HG03558 (cell line): ENCODE measurements around the gene GADD45GIP1.

ENCODE experiments used
- ATAC-seq: cut with Tn5 transposase; IDR thresholded peaks from one replicate; pipeline ENCODE4 v1.9.1; 2021; ENCODE audit warnings: moderate number of reproducible peaks; ENCODE audit not compliant: unreplicated experiment; ENCODE audit errors: extremely low read depth

GADD45GIP1 gene

DNA sequence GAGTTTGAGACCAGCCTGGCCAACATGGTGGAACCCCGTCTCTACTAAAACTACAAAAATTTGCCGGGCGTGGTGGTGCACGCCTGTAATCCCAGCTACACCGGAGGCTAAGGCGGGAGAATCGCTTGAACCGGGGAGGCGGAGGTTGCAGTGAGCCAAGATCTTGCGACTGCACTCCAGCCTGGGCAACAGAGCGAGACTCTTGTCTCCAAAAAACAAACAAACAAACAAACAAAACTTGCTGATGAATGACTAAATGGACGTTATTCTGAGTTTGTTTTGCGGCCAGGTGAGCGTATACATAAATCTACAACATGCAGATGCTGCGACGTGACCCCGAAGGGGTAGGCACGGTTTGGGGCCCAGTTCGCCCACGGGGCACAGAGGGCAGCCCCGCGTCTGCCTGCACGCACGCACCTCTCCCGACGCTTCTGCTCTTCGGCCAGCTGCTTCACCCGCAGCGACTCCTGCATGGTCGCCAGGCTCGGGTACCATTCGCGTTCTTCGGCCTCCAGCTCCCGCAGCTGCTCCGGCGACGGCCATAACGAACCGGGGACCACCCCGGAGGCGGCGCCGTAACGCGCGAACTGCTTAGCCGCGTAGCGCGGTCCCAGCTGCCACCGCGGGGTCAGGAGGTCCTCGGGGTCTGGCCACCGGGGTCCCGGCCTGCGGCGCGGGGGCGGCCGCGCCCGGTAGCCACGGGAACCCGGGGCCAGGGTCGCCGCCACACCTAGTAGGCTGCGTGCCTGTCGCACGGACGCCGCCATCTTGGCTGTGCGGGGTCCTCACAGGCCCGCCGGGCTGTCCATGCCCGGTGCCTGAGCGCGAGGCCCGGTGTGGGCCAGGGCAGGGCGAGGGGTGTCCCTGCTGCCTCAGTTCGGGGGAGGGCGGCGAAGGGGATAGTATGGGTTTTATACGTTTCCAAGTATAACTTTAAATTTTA, at the start of gene GADD45GIP1:
Gene GADD45GIP1, minus strand, starts transcription at position 778 of the 943 bp plus-strand sequence. Its CDS starts 11 bp downstream, at position 767.
- no peak for ATAC-seq

DNA sequence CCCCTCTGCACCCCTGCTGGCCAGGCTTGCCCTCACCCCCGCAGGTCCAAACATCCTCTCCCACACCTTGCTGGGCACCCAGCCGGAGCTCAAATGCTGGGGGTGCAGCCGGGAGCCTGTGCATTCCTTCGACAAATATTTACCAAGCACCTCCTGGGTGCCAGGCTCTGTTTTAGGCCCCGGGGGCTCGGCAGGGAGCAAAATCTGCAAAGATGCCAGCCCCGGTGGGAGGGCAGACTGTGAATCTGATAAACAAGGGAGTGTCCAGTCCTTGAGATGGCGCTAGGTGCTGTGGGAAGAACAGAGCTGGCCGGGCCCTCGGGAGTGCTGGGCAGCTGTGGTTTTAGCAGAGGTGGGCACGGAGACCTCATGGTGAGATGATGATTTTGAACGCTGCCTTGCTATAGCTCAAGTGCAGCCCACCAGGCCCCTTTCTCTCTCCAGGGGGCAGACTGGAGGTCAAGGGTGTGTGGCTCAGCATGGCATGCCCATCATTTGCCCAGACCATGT, 48.9 kb upstream of the GADD45GIP1 start:
- ATAC-seq = no peak

DNA sequence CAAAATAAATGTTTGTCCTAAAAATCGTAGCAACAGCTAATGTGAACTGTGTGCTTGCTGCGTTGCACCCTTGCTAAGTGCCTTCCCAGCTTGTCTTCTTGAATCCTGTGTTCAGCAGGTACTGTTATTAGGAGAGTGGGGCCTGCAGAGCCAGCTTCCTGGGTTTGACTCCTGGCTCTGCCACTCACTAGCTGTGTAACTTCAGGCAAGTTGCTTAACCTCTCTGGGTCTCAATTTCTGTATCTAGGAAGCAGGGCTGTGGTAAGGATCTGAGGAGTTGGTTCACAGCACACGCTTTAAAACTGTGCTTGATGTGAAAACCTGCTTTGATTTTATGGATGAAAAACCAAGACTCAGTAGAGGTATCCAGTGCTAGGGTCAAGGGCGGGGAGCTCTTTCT, 48.2 kb upstream of the GADD45GIP1 start:
- ATAC-seq = no peak

DNA sequence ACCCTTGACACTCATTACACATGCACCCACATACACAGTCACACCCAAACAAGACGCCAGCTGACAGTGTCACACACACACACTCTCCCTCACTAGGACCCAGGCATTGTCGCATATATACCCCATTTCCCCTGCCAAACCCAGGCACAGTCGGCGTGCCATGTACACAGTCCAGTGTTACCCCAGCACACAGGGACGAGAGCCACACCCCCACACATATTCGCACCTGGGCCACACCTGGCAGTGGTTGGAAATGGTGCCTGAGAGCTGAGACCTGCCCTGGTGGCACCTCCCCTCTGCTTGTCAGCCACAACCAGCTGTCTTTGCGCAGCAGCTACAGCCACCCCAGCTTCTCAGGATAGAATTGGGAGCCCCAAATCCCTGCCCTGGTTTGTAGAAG, 47.2 kb upstream of the GADD45GIP1 start:
- no peak for ATAC-seq

DNA sequence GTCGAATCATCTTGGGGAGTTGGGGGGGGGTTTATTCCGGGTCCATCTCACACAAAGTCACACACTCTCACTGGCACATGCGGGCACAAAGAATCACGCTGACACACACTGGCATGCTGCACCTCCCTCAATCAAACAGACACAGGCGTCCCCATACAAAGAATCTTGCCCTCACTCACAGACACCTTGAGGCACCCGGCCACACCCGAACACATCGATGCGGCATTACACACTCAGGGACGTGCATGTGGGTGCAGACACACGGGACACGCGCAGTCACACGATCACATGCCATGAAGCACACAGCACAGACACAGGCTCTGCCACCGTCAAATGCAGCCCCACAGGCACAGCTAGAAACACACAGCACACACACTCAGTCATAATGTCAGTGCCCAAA, 46.1 kb upstream of the GADD45GIP1 start:
- no peak for ATAC-seq

DNA sequence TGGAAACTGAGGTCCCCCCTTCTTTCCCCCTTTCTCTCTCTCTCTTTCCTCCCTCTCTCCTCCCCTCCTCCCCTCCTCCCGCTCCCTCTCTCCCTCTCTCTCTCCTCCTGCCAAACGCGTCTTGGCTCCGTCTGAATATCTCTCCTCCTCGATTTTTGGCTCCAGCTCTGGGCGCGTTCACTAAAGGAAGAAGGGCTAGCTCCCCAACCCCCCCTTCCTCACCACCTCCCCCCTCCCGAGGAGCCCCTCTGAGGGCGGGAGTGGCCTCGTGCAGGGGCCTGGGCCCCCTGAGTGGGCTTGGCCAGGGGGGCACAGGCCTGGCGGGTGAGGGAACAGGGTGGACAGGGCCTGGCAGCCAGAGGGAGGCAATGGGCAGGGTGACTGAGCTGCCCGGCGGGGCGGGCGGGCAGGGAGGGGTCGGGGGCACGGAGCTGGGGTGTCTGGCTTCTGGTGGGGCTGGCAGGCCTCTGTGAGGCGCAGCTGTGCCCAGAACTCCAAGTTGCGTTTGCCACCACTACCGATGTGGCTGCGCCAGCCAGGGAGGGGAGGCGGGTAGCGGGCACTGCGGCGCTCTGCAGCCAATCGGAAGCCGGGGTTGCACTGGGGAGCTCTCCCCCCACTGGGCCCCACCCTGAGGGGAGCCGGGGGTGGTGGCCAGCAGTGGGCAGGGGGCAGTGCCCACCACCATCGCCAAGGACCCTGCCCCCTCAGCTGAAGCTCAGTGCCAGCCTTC, 45.3 kb upstream of the GADD45GIP1 start:
- no peak for ATAC-seq

DNA sequence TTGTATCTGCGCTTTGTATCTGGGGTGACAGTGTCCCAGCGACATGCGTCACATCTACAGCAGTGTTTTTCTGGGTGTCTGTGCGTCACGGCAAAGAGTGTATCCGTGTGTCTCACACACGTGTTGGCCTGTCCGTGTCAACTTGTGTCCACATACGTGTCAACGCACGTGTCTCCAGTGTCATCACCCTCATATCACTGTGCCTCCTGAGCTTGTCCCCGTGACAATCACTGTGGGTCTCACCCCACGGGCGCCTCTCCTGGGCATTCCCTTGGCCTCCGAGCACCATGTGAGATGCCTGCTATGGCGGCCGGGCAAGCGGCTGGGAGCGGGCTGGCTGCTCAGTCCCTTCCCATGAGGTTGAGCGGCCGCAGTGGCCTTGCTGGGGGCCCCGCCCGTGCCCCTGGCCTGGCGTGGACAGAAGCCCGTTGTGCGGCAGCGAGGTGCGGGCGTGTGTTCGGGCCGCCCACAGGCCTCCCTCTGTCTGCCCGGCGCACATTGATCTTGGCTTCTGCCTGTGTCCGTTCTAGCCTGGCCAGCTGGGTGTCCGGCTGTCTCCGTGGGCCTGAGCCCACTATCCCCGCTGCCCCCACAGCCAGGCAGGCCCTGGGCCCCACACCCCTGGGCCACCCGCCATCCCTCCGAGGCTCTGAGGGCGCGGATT, 44.6 kb upstream of the GADD45GIP1 start:
- ATAC-seq = no peak

DNA sequence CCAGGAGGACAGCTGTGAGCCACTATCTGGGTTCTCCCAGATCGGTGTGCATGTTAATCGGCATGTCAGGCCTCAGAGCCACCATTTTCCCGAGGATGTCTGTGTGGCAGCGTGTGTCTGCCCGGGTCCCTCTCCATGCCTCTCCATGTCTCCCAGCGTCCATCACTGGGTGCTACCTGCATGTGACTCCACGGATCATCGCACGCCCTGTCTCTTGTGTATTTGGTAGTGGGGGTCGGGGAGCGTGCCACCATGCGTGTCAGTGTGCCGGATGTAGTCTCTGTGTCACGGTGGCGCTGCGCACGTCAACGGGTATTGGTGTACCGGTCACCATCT, 44.1 kb upstream of the GADD45GIP1 start:
- no peak for ATAC-seq

DNA sequence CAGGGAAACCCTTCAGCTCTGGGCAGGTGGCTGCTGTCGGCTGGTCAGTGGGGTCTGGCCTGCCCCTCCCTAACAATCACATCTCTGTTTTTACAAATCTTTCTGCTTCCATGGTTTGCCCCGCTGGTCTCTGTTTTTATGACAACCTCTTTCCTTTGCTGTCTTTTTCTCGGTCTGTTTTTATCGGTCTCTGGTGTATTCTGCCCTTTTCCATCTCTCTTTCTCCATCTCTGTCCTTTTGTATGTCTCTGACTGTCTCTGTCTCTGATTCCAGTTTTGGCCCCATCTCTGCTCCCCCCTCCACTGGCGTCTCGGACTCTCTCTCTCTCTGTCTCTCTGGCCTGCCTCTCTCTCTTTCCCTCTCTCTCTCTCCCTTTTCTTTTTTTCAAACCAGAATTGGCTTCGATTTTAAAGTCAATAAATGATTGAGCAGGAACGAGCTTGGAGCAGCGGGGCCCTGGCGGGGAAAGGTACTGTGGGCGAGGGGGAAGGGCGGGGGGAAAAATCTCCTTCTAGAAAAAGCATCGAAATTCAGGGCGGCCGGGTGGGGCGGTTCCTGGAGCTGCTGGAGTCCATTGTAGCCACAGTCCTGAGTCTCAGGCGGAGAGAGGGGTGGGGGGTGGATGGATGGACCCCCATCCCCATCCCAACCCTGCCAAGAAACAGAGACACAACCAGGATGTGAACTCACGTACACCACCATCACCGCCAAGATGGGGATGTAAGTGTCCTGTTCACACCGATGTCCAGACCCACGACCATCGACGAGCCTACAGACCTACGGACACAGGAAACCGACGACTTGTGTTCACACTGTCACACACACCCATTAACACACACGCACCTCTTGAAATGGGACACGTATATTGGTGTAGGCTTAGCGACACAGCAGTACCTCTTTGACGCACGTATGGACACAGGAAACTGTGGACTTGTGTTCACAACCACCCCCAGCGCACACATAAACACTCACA, 41.2 kb upstream of the GADD45GIP1 start:
- ATAC-seq = no peak

DNA sequence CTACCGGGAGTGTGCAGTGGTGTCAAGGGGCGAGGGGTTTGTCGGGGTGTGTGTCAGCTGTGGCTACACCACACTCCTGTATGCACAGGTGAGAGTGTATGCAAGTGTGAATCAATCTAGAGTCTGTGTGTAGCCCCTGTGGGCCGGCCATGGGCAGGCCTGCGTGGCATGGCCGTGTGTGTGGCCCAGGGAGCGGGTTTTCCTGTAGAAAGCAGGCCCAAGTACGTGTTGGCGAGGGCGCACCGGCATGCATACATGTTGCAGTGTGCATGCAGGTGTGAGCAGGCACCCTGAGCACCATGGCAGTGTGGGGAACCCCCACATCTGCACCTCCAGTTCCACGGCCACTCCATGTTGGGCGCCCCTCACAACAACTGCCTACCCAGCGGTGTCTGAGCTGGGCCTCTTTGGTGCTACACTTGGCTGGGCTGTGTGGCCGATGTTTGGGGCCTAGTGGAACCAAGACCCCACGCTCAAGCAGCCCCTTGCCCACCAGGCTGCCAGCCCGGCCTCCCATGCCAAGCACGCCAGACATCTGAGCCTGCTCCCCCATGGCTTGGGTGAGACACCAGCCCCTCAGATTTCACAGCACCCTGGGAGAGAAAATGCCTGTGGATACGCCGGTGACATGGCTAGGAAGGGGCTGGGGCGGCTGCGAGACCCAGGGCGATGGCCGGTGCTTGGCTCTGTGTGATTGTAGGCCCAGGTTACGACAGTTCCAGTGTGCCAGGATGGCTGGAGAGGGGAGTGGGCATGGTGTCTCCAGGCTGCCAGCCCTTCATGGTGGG, 40.4 kb upstream of the GADD45GIP1 start:
- no peak for ATAC-seq

DNA sequence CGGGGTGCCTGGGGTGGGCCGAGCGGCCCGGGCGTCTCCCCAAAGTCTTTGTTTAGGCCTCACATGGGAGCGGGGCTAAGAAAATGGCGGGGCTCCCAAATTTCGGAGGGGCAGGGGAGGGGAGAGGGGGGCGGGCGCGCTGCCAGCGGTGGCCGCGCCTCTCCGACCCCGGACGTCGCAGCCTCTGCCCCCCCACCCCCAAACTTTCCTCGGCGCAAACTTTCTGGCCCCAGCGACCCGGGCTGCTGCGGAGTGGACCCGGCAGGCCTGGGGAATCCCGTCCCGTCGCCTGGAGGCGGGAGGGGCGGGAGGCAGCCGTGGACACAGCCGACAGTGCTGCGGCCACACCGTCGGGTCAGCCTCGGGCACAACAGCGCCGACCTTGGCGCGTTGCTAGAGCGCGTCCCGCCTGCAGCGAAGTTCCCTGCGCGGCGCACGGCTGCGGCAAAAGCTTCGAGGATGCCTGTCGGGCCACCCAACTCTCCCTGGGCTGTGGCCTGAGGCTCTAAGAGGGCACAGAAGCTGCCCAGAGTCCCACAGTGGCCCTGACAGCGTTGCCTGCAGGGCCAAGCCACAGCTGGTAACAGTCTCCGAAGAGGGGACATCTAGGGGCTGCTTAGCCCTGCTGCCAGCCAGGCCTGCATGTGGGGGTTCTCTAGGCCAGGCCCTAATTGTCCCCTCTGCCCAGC, 39.5 kb upstream of the GADD45GIP1 start:
- no peak for ATAC-seq

DNA sequence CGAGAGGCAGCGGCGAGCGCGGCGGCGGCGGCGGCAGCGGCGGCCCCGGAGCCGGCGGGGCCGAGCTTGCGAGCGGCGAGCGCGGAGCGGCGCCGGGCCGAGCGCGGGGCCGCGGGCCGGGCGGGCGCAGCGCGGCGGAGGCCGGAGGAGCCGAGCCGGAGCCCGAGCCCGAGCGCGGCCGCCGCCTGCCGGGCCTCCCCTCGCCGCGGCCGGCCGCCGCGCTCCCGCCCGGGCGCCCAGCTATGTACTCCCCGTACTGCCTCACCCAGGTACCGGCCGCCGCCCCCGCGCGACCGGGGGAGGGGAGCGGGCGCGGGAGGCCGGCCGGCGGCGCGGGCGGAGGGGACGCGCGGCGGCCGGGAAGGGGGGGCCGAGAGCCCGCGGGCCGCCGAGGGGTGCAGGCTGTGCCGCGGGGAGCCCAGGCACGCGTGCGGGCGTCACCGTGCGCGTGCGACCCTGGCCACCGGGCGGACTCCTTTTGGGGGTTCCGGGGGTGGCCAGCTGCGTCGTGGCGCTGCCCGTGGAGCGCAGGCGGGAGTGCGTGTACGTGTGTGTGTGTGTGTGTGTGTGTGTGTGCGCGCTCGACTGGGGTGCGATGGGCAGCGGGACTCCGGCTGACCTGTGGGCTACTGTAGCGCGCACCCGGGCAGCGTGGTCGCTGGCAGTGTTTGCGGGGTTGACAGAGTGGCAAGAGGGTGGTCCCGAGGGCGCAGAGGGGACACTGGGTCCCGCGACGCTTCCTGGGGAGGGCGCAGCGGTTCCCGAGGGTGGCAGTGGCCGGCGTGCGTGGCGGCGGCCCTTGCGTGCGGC, 38.8 kb upstream of the GADD45GIP1 start:
- ATAC-seq = no peak

DNA sequence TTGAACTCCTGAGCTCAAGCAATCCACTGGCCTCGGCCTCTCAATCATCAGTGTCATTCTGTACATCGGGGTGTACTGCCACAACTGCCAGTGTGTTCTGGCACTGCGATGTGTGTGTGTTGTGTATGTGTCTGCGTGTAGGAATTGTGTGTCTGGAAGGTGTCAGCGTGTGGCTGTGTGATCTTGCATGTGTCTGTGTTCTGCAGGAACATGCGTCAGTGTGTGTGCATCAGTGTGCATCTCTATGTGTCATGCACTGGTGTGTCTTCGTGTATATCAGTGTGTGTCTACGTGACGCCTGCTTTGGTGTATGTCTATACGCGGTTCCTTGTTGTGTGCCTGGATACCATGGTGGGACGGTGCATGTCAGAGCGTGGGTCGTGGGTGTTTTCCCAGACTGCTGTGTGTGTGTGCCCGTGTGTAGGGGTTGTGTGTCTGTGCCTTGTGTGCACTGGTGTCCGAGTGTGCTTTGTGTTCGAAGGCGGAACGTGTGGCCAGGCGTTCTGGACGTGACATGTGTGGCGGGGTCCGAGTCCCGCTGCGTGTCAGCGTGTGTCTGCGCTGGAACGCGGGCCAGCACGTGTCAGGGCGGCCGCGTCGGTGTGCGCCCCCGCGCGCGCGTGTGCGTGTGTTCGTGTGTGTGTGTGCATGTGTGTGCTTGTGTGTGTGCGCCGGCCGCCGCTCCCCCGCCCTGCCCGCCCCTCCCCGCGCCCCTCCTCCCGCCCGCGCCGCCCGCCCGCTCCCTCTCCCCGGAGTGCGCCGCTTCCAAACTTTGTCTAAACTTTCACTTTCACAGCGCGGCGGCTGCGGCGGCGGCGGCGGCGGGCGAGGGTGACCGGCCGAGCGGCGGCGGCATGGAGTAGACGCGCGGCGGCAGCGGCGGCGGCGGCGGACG, 37.9 kb upstream of the GADD45GIP1 start, which contains the start of gene NFIX:
Gene NFIX, plus strand, starts transcription at position 775 of the 895 bp plus-strand sequence. CDS start 363 bp downstream, outside the sequence.
- ATAC-seq = no peak

DNA sequence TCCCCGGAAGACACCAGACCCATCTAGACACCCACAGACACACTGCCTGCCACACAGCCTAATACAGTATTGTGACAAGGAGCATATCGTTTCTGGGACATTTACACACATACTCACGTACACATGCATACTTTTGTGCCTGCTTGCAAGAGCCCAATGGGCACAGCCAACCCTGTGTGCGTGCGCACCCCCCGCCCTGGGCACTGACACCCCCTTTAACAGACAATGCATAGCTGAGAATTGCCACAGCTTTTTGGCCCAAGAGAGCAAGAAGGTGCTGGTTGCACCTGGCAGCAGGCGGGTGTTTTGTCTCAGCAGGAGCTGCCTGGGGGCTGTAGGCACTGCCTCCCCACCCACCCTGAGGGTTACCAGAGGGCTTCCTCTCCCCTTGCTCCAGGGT, 36.5 kb upstream of the GADD45GIP1 start:
- no peak for ATAC-seq

DNA sequence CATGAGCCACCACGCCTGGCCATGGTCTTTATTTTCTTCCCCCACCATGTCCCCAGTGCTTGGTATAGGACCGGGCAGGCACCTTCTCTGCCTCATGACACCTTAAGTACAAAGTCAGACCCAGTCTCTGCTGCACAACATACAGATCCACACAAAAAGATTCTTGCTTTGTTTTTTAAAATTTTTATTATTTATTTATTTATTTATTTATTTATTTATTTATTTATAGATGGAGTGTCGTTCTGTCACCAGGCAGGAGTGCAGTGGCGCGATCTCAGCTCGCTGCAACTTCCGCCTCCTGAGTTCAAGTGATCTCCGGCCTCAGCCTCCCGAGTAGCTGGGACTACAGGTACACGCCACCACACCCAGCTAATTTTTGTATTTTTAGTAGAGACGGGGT, 35.7 kb upstream of the GADD45GIP1 start:
- ATAC-seq = no peak

DNA sequence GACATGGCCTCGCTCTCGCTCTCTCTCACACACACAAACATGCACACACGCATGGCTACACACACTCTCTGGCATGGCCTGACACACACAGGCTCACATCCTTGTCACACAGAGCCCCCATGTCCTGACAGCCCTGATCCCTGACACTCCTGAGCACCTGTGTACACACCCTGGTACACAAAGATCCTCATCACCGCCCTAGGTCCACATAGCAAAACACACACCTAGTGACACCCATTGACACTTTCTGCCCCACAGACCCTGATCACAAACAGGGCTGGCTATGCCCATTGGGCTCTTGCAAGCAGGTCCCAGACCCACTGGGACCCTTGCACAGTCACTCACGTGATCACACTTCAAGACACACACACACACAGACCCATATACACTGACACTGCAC, 34.3 kb upstream of the GADD45GIP1 start:
- no peak for ATAC-seq
